Right ventricle myocardium inferior (tissue), 1 donor: ENCODE results near the gene CDT1. TPM values are rescaled to one million over a fixed set of nuclear protein-coding genes. Genes with fewer than 3 reads are reported as not detected.
"Not testable (repeated sequence)": the region's sequence is repeated elsewhere in the genome, so short reads cannot be mapped to it uniquely, and the experiment has no call there.

Source experiments
- ATAC-seq: fragments of 200-7000 bp; cut with Tn5 transposase; one replicate; pipeline ENCODE4 v1.9.1; 2020; ENCODE audit warnings: mild to moderate bottlenecking, moderate library complexity
- DNase-seq: peaks from one replicate; pipeline ENCODE4 v3.0.0; 2021; ENCODE audit errors: missing footprints
- intact Hi-C: fragments of 100-400 bp; cut with DNase I; formaldehyde crosslinking; loops from one replicate; pipeline ENCODE4 v1.11.0; 2022
- total RNA-seq: library from RNA; stranded (reverse); fragmentation: NEBNext Ultra II Directional; extraction: Animal tissue kit (Norgen Biotek cat#: 25700); gene quantifications from one replicate; pipeline ENCODE4 v1.2.1, GENCODE V29; 2021
- donor health status: DM: no; HTN: yes; CAD: no; lungs with severe emphysema.

CDT1 gene
- total RNA-seq, 1 donor from 2014 or later: 0.65 TPM

- ATAC-seq: not testable (repeated sequence)
These were observed 20.1 kb downstream of the CDT1 start for GRCh38 chr16:88823646-88824045.

GRCh38 chr16:88824256-88825077, 20.9 kb downstream of the CDT1 start:
- DNase-seq (no peak), ATAC-seq (no peak)
- intact Hi-C loops: no loop called here

More at GRCh38 chr16:88823646-88824045, 20.1 kb downstream of the CDT1 start:
- intact Hi-C loops, DNase-seq: not testable (repeated sequence)

GRCh38 chr16:88825146-88825545, 21.6 kb downstream of the CDT1 start:
- ATAC-seq (no peak), DNase-seq (no peak)
- intact Hi-C loops: no loop called here

GRCh38 chr16:88826070-88826840, 22.7 kb downstream of the CDT1 start:
- intact Hi-C loops: no loop called here
- no peak for ATAC-seq
- DNase-seq: no peak

- intact Hi-C loops: no loop called here
- ATAC-seq (no peak), DNase-seq (no peak)
These were observed 24.1 kb downstream of the CDT1 start for GRCh38 chr16:88827727-88828126.

GRCh38 chr16:88828711-88829110, 25.1 kb downstream of the CDT1 start:
- ATAC-seq (no peak), DNase-seq (no peak)
- intact Hi-C loops: no loop called here

- ATAC-seq (peak; percentile 69), DNase-seq (no peak)
- intact Hi-C loops: no loop called here
These were observed 26.7 kb downstream of the CDT1 start for GRCh38 chr16:88830258-88830657.

GRCh38 chr16:88830783-88831182, 27.2 kb downstream of the CDT1 start:
- intact Hi-C loops: no loop called here
- no peak for ATAC-seq
- DNase-seq: no peak

GRCh38 chr16:88831838-88832237, 28.2 kb downstream of the CDT1 start:
- intact Hi-C loops: no loop called here
- ATAC-seq (no peak), DNase-seq (no peak)

GRCh38 chr16:88833086-88833485, 29.5 kb downstream of the CDT1 start:
- DNase-seq (no peak), ATAC-seq (no peak)
- intact Hi-C loops: no loop called here

GRCh38 chr16:88834670-88835069, 31.1 kb downstream of the CDT1 start:
- DNase-seq (no peak), ATAC-seq (no peak)
- intact Hi-C loops: no loop called here

GRCh38 chr16:88835383-88835782, 31.8 kb downstream of the CDT1 start:
- intact Hi-C loops: no loop called here
- ATAC-seq (no peak), DNase-seq (no peak)

GRCh38 chr16:88835818-88836217, 32.2 kb downstream of the CDT1 start:
- intact Hi-C loops: no loop called here
- ATAC-seq (no peak), DNase-seq (no peak)

- DNase-seq (no peak), ATAC-seq (no peak)
- intact Hi-C loops: no loop called here
These were observed 33.2 kb downstream of the CDT1 start for GRCh38 chr16:88836791-88837190.

- intact Hi-C loops: no loop called here
- DNase-seq: no peak
- no peak for ATAC-seq
These were observed 34.2 kb downstream of the CDT1 start for GRCh38 chr16:88837806-88838205.

GRCh38 chr16:88838566-88838965, 35.0 kb downstream of the CDT1 start:
- ATAC-seq (no peak), DNase-seq (no peak)
- intact Hi-C loops: no loop called here

GRCh38 chr16:88839026-88839529, 35.5 kb downstream of the CDT1 start:
- intact Hi-C loops: no loop called here
- DNase-seq: no peak
- no peak for ATAC-seq

GRCh38 chr16:88839745-88840599, 36.4 kb downstream of the CDT1 start:
- DNase-seq (no peak), ATAC-seq (no peak)

GRCh38 chr16:88840600-88841215, 37.1 kb downstream of the CDT1 start:
- intact Hi-C loops: no loop called here
- DNase-seq (no peak), ATAC-seq (no peak)

More at GRCh38 chr16:88839745-88840599, 36.4 kb downstream of the CDT1 start:
- intact Hi-C loops: no loop called here
